Activated T-helper 2 cell treated with anti-CD3 and anti-CD28 coated beads, Interferon-gamma antibody, Interleukin-2, Interleukin-4, amounts not matched to agents 10 μg/mL and 5 μg/mL and 100 μg/mL, durations not matched to agents 14 hours and 24 hours and 36 hours (primary cell): ENCODE results near the gene TMEM120A. TPM values are rescaled to one million over a fixed set of nuclear protein-coding genes. Genes with fewer than 3 reads are reported as not detected.

Source experiments
- DNase-seq: peaks from one replicate; pipeline ENCODE4 v3.0.0; 2021; ENCODE audit warnings: low spot score
- H3K27ac Mint-ChIP-seq: one replicate; pipeline ENCODE4 v1.8.0; 2021; ENCODE audit warnings: mixed read lengths
- H3K27me3 Mint-ChIP-seq: one replicate; pipeline ENCODE4 v1.8.0; 2021; ENCODE audit warnings: low read depth, mixed read lengths
- H3K36me3 Mint-ChIP-seq: one replicate; pipeline ENCODE4 v1.8.0; 2021; ENCODE audit warnings: low read depth, mixed read lengths
- H3K4me1 Mint-ChIP-seq: one replicate; pipeline ENCODE4 v1.8.0; 2021; ENCODE audit warnings: low read depth, mixed read lengths
- H3K4me3 Mint-ChIP-seq: one replicate; pipeline ENCODE4 v1.8.0; 2021; ENCODE audit warnings: low read depth, mild to moderate bottlenecking, moderate library complexity, mixed read lengths
- H3K9me3 Mint-ChIP-seq: one replicate; pipeline ENCODE4 v1.8.0; 2021; ENCODE audit warnings: mixed read lengths
- intact Hi-C: fragments of 100-400 bp; cut with micrococcal nuclease; formaldehyde crosslinking; loops from one replicate; pipeline ENCODE4 v1.15.1; 2023
- total RNA-seq: library from RNA; stranded (reverse); gene quantifications from 2 replicates; pipeline ENCODE4 v1.2.3, GENCODE V29; 2022

TMEM120A gene
- total RNA-seq, 1 donor from 2014 or later: 63.7 TPM

GRCh38 chr7:75983471-75984129 is 10.8 kb downstream of the TMEM120A start:
- Mint-ChIP-seq H3K27me3 (no peaks in the 10 kb centered on the region), H3K9me3 (no peaks in the 10 kb centered on the region), H3K4me3 (no peak overlapping the region), H3K4me1 (no peaks in the 10 kb centered on the region), H3K36me3 (peaks cover 19% of the 10 kb centered on the region), H3K27ac (no peak overlapping the region)
- intact Hi-C loops: no loop called here
- DNase-seq: no peak

GRCh38 chr7:75982306-75983064 is 11.9 kb downstream of the TMEM120A start:
- no peaks in the 10 kb centered on the region for H3K9me3 Mint-ChIP-seq
- no peak overlapping the region for H3K4me3 Mint-ChIP-seq
- DNase-seq: no peak
- H3K27ac Mint-ChIP-seq: no peak overlapping the region
- H3K27me3 Mint-ChIP-seq: no peaks in the 10 kb centered on the region
- no peaks in the 10 kb centered on the region for H3K4me1 Mint-ChIP-seq
- peaks cover 19% of the 10 kb centered on the region for H3K36me3 Mint-ChIP-seq
- intact Hi-C loops: no loop called here

- Mint-ChIP-seq H3K36me3 (peaks cover 13% of the 10 kb centered on the region), H3K27me3 (no peaks in the 10 kb centered on the region), H3K27ac (no peak overlapping the region), H3K9me3 (no peaks in the 10 kb centered on the region), H3K4me3 (no peak overlapping the region), H3K4me1 (no peaks in the 10 kb centered on the region)
- intact Hi-C loops: no loop called here
- DNase-seq: no peak
Observed at GRCh38 chr7:75981453-75982305, 12.7 kb downstream of the TMEM120A start.

DNA sequence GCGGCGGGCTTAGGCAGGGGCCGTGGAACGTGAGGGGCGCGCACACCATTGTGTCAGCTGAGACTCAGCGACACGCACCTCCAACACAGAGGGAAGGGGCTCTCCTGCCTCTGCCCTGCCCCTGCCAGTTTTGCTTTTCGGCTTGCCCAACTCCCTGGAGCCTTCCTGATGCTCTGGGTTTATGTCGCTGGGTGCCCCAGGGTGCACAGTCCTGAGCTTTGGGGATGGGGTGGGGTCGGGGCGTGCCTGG is 13.3 kb downstream of the TMEM120A start:
- intact Hi-C loops: no loop called here
- Mint-ChIP-seq H3K4me3 (no peak overlapping the region), H3K27ac (no peak overlapping the region), H3K9me3 (no peaks in the 10 kb centered on the region), H3K4me1 (no peaks in the 10 kb centered on the region), H3K27me3 (no peaks in the 10 kb centered on the region), H3K36me3 (peaks cover 11% of the 10 kb centered on the region)
- DNase-seq: no peak

DNA sequence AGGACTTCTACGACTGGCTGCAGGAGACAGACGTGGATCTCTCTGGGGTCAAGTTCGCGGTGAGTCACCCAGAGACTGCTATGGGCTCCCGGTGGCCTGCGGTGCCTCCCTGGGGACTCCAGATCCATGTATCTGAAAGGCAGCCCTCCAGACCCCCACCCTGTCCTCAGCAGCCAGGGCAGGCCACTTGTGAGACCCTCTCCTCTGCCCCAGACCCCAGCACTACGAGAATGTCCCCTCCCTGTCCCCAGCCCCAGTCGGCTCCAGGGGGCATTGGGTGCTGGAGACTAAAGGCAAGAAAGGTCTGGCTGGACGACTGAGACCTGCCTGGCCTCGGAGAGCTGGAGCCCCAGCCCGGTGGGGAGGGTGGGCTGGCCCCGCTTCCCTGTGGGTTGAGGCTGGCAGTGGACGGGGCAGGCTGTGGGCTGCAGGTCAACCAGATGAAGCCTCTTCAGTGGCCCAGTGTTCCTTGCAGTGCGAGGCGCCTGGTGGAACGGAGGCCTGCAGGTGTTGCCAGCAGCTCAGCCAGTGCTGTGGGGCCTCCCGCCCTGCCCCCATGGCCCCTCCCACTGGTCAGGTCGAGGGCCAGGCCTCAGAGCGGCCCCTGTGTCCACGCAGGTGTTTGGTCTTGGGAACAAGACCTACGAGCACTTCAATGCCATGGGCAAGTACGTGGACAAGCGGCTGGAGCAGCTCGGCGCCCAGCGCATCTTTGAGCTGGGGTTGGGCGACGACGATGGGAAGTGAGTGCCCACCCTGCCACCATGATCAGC is 13.8 kb downstream of the TMEM120A start:
- intact Hi-C loops: no loop called here
- peaks cover 10% of the 10 kb centered on the region for H3K36me3 Mint-ChIP-seq

DNA sequence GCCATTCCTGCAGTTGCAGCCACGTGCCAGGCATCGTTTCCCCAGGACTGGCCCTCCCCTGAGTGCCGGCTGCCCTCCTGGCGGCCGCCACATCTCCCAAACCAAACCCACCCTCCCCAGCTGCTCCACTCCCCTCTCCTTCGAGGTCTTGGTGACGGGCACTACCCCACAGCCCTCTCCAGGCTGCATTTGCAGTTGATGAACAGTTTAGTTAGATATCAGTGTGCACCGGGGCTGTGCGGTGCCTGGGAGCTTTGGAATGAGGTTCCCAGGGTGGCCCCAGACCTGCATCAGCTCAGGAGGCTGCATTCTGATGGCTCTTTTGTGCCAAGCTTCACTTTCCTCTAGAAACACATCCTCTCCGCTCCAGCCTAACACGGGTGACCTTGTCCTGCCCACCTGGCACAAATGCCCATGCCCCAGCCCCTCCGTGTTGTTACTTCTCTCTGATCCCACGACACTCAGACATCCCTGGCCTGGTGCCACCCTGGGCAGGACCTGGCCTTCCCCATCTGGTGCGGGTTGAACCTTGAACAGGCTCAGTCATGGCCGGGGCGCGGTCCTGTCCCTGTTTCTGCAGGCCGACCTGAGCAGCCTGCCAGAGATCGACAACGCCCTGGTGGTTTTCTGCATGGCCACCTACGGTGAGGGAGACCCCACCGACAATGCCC is 14.5 kb downstream of the TMEM120A start:
- intact Hi-C loops: no loop called here
- Mint-ChIP-seq H3K4me1 (no peaks in the 10 kb centered on the region), H3K9me3 (no peaks in the 10 kb centered on the region), H3K27ac (no peak overlapping the region), H3K4me3 (no peak overlapping the region), H3K36me3 (peaks cover 11% of the 10 kb centered on the region), H3K27me3 (no peaks in the 10 kb centered on the region)
- DNase-seq: no peak

More for the DNA sequence above, 13.8 kb downstream of the TMEM120A start:
- H3K9me3 Mint-ChIP-seq: no peaks in the 10 kb centered on the region
- DNase-seq: no peak
- H3K27ac Mint-ChIP-seq: no peak overlapping the region
- H3K4me1 Mint-ChIP-seq: no peaks in the 10 kb centered on the region
- H3K27me3 Mint-ChIP-seq: no peaks in the 10 kb centered on the region
- no peak overlapping the region for H3K4me3 Mint-ChIP-seq

GRCh38 chr7:75977743-75978142 is 16.7 kb downstream of the TMEM120A start:
- intact Hi-C loops: no loop called here
- no peak overlapping the region for H3K4me3 Mint-ChIP-seq
- peaks cover 20% of the 10 kb centered on the region for H3K36me3 Mint-ChIP-seq
- H3K27me3 Mint-ChIP-seq: no peaks in the 10 kb centered on the region
- no peaks in the 10 kb centered on the region for H3K4me1 Mint-ChIP-seq
- no peak overlapping the region for H3K27ac Mint-ChIP-seq
- no peak for DNase-seq
- H3K9me3 Mint-ChIP-seq: no peaks in the 10 kb centered on the region

GRCh38 chr7:75971961-75972763 is 22.2 kb downstream of the TMEM120A start:
- H3K9me3 Mint-ChIP-seq: no peaks in the 10 kb centered on the region
- no peaks in the 10 kb centered on the region for H3K27me3 Mint-ChIP-seq
- DNase-seq: no peak
- H3K27ac Mint-ChIP-seq: no peak overlapping the region
- H3K36me3 Mint-ChIP-seq: peaks cover 18% of the 10 kb centered on the region
- no peak overlapping the region for H3K4me3 Mint-ChIP-seq
- intact Hi-C loops: no loop called here
- no peaks in the 10 kb centered on the region for H3K4me1 Mint-ChIP-seq

- no peak for DNase-seq
- H3K4me1 Mint-ChIP-seq: no peaks in the 10 kb centered on the region
- H3K36me3 Mint-ChIP-seq: peaks cover 18% of the 10 kb centered on the region
- H3K9me3 Mint-ChIP-seq: no peaks in the 10 kb centered on the region
- intact Hi-C loops: no loop called here
- H3K27ac Mint-ChIP-seq: no peak overlapping the region
- H3K4me3 Mint-ChIP-seq: no peak overlapping the region
- no peaks in the 10 kb centered on the region for H3K27me3 Mint-ChIP-seq
Observed at GRCh38 chr7:75971309-75971960, 23.0 kb downstream of the TMEM120A start.

- Mint-ChIP-seq H3K4me3 (no peak overlapping the region), H3K9me3 (no peaks in the 10 kb centered on the region), H3K27ac (no peak overlapping the region), H3K4me1 (no peaks in the 10 kb centered on the region), H3K36me3 (peaks cover 16% of the 10 kb centered on the region), H3K27me3 (no peaks in the 10 kb centered on the region)
- no peak for DNase-seq
- intact Hi-C loops: no loop called here
Observed at GRCh38 chr7:75969704-75970498, 24.5 kb downstream of the TMEM120A start.

- H3K4me3 Mint-ChIP-seq: no peak overlapping the region
- DNase-seq: no peak
- no peak overlapping the region for H3K27ac Mint-ChIP-seq
- H3K9me3 Mint-ChIP-seq: no peaks in the 10 kb centered on the region
- H3K27me3 Mint-ChIP-seq: no peaks in the 10 kb centered on the region
- no peaks in the 10 kb centered on the region for H3K4me1 Mint-ChIP-seq
- H3K36me3 Mint-ChIP-seq: peaks cover 13% of the 10 kb centered on the region
- intact Hi-C loops: no loop called here
Observed at GRCh38 chr7:75969182-75969581, 25.2 kb downstream of the TMEM120A start.
